ENCODE data around the gene ECSIT.
A peak's percentile ranks its signal among the peaks of the same experiment; 100 is the strongest.
"Not testable (repeated sequence)": the region's sequence is repeated elsewhere in the genome, so short reads cannot be mapped to it uniquely, and the experiment has no call there.

The ECSIT gene, protein sequence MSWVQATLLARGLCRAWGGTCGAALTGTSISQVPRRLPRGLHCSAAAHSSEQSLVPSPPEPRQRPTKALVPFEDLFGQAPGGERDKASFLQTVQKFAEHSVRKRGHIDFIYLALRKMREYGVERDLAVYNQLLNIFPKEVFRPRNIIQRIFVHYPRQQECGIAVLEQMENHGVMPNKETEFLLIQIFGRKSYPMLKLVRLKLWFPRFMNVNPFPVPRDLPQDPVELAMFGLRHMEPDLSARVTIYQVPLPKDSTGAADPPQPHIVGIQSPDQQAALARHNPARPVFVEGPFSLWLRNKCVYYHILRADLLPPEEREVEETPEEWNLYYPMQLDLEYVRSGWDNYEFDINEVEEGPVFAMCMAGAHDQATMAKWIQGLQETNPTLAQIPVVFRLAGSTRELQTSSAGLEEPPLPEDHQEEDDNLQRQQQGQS

GRCh38 chr19:11528551-11529341 is at the start of gene ECSIT:
TSS of gene ECSIT (minus strand) at chr19:11529134. CDS start at chr19:11519170, 9,964 bp downstream.
- DNase-seq, result peak; percentile 88

DNA sequence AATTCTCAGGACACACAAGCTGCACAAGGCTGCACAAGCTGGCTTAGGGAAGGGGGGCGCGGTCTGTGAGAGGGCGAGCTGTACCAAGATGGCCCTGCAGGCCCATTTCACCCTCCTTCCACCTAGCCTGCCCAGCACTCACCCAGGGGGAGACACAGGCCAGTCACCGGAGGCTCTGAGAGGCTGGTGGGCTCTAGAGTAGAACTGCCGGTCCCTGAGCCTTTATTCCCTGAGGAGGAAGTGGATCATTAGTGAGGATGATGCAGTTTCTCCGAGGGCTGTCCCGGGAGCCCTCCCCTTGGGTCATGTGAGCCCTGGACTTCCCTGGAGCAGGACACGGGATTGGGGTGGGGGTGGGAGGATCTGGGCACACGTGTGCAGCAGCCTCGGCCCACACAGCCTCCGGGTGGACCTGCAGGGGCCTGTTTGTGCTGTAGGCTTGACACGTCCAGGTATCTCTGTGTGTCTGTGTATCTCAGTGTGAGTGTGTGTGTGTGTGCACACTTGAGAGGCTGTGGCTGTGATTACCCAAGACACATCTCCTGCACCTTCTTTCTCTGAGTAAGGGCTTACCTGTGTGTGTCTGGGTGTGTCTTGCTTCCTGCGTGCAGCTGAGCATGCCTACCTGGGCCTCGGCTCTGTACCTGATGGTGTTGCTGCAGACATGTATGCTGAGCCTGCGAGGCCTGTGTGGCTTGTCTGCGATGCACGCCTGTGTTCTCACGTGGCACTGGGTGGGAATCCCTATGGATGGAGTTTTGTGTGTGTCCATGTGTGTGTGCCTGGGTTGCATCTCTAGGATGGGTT is 48.7 kb upstream of the ECSIT start, which contains the start of gene ACP5:
TSS of gene ACP5 (minus strand) at position 195 of the 807 bp plus-strand sequence. CDS start 328 bp downstream, outside the sequence.
- DNase-seq, result no peak

GRCh38 chr19:11576227-11576626 is 47.3 kb upstream of the ECSIT start:
- DNase-seq, result no peak

- no peak for DNase-seq
Measured at GRCh38 chr19:11574689-11575088, 45.8 kb upstream of the ECSIT start.

DNA sequence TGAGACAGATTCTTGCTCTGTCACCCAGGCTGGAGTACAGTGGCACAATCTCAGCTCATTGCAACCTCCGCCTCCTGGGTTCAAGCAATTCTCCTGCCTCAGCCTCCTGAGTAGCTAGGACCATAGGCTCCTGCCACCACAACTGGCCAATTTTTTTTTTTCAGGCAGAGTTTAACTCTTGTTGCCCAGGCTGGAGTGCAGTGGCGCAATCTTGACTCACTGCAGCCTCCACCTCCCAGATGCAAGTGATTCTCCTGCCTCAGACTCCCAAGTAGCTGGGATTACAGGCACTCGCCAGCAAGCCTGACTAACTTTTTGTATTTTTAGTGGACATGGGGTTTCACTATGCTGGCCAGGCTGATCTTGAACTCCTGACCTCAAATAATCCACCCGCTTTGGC is 44.8 kb upstream of the ECSIT start:
- DNase-seq, result not testable (repeated sequence)

DNA sequence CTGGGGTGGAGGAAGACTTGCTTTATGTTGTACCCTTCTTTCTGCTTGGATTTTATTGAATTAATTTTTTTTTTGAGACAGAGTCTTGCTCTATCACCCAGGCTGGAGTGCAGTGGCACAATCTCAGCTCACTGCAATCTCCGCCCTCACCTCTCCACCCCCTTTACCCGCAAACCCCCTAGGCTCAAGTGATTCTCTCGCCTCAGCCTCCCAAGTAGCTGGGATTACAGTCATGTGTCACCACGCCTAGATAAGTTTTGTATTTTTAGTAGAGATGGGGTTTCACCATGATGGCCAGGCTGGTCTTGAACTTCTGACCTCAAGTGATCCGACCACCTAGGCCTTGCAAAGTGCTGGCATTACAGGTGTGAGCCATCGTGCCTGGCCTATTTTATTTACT is 44.4 kb upstream of the ECSIT start:
- DNase-seq, result not testable (repeated sequence)

GRCh38 chr19:11570039-11570462 is 41.1 kb upstream of the ECSIT start:
- no peak for DNase-seq

GRCh38 chr19:11566164-11566563 is 37.2 kb upstream of the ECSIT start:
- DNase-seq, result no peak

GRCh38 chr19:11565649-11565980 is 36.7 kb upstream of the ECSIT start:
- not testable (repeated sequence) for DNase-seq

DNA sequence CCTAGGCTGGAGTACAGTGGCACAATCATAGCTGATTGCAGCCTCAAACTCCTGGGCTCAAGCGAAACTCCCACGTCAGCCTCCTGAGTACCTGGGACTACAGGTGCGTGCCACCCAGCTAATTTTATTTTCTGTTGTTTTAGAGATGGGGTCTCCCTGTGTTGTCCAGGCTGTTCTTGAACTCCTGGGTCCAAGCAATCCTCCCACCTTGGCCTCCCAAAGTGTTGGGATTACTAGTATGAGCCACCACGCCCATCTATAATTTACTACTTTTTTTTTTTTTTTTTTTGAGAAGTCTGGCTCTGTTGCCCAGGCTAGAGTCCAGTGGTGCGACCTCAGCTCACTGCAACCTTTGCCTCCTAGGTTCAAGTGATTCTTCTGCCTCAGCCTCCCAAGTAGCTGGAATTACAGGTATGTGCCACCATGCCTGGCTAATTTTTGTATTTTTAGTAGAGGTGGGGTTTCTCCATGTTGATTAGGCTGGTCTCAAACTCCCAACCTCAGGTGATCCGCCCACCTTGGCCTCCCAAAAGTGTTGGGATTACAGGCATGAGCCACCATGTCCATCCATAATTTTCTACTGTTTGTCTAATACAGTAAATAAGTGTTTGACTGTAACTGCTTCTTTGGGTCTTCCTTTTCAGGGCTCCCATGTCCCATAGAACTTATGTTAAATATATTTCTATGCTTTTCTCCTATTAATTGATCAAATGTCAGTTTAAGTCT is 35.3 kb upstream of the ECSIT start:
- not testable (repeated sequence) for DNase-seq

DNA sequence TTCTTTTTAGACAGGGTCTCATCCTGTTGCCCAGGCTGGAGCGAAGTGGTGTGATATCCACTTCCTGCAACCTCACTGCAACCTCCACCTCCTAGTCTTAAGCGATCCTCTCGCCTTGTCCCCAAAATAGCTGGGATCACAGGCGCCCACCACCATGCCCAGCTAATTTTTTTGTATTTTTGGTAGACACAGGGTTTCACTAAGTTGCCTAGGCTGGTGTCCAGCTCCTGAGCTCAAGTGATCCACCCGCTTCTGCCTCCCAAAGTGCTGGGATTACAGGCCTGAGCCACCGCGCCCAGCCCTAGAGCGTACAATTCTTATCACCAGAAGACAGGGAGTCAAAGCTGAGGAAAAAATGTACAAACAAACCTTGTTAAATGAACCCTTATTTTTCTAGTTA is 34.6 kb upstream of the ECSIT start:
- no peak for DNase-seq

- no peak for DNase-seq
Measured at GRCh38 chr19:11560404-11561051, 31.6 kb upstream of the ECSIT start.

DNA sequence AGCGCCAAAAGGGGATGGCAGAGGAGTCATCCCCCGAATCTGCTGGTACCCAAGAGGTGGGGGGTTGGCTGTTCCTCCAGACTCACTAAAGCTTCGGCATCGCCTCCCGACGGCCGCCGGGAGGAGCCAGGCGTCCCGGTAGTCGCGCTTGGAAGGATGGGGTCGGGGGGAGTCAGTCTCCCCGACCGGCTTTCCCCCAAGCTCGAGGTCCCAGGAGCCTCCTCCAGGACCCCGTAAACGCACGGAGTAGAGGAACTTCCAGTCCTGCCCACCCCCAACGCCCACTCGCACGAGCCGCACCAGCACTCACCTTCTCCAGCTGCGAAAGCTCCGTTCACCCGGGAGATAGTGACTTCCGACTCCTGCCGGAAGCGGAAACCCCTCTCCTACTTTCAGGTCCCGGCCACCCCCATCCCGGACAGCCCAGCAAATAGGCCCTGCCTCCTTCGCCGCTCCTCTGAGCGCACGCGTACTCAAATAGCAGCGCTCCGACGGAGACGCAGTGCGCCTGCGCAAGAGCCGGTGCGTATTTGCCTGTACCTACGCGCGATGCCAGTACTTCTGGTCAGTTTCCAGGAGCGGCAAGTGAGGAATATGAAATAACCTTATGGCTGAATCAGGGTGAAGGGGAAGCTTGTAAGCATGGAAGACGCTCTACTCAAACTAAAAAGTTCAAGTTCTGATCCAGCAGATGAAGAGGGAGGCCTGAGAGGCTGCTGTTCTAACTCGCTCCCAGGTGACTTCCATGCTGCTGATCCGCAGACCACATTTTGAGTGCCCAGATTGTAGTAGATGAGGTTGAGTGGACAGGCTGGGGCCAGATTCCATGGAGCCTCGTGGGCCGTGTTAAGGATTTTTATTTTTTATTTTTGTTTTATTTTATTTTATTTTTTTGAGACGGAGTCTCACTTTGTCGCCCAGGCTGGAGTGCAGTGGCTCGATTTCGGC is 30.2 kb upstream of the ECSIT start, which contains the start of gene ELOF1:
TSS of gene ELOF1 (minus strand) at position 350 of the 948 bp plus-strand sequence. CDS start 4,883 bp downstream, outside the sequence.
- DNase-seq, result peak; percentile 92

DNA sequence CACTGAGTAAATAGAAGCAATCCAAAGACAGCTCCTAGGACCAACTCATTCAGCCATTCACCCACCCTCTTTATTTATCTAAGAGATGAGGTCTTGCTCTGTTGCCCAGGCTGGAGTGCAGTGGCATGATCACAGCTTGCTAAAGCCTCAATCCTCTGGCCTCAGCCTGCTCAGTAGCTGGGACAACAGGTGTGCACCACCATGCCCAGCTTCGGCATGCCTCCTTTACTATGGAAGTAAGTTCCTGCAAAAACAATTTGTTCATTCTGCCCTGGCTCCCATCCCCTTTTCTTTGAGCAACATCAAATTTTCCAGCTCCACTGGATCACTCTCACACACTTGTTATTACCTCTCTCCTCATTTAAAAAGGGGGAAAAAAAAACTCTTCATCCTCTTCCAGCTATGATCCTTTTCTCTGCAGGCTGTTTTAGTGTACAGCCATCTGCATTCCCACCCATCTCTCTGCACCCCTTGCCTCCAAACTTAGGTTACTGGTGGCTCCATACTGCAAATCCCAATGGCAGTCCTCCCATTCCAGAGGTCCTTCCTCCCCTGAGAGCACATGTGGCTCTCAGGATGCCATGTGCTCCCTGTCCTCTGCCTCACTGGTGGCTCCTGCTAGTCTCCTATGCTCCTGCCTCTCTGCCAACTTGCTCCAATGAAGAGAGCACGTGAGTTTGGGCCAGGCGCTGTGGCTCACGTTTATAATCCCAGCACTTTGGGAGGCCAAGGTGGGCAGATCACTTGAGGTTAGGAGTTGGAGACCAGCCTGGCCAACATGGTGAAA is 27.9 kb upstream of the ECSIT start:
- no peak for DNase-seq

DNA sequence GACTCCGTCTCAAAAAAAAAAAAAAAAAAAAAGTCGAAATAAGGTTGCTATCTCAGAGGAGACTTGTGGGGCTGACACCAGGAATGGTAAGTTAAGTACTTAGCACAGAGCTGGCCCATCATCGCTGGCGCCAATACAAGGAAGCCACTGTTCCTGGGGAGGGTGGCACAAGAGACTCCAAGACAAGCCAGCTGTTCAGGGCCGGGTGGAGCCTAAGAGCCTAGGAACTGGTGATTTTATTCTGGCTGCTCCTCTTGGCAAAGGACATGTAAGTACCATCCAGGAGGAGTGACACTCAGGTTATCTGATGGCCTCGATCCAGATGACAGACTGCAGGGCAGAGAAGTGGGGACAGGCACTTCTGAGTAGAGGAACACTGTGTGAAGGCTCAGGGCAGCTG is 26.3 kb upstream of the ECSIT start:
- DNase-seq, result no peak

GRCh38 chr19:11554160-11554559 is 25.2 kb upstream of the ECSIT start:
- DNase-seq, result no peak

DNA sequence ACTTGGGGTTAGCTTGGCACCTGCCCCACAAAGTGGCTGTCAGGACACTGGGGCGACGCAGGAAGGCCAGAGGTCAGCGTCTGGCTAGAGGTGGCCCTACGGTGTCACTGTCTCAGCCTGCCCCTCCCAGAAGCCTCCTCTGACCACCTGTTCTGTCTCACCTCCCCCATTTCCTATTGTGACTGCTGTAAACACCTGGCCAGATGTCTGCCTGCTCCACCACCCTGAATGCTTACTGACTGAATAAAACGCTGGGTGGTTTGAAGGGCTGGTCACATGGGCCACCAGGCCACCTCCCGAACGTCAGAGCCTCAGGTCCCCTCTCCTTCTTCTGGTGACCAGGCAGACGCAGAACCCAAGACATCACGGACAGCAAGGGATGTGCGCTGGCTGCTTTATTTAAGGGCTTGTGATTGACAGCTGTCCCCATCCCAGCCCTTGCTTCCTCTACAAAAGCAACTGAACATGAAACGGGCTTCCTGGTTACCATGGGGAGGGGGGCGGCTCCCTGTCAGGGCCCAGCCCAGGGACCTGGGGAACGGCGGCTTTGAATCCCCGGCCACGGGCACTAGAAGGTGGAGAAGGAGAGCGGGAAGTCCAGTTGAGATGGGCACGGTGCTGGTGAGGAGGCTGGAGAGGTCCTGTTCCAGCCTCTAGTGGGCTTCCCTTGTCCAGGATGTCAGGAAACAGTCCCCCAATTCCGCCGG is 23.9 kb upstream of the ECSIT start:
- DNase-seq, result no peak

DNA sequence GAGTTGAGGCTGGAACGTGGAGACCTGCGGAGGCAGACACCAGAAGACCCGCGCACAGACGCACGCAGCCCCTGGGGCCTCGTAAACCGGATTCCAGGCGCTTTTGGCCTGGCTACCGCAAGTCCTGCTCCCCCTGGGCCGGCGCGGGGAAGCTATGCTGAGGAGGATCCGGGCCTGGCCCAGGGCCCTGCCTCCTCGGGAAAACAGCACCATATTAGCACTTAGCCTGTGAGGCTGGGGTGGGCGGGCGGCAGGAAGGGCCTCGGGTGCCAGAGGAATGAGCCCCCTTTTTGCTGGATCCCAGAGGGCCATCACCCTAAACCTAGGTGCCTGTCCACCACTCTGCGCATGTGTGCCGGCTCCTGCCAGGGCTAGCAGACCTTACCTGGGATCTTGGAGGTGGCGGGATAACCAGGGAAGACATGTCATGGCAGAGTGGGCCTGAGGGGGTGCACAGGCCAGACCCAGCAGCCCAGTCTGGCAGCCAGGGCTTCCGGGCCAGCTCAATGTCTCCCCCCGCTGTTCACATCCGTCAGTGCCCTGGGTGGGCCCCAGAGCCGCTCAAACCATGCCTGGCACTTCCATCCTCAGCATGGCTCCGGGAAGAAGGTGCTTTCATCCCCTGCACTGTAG is 22.8 kb upstream of the ECSIT start:
- DNase-seq, result no peak
